ENCODE data around the gene FKRP. TPM values are rescaled to one million over a fixed set of nuclear protein-coding genes. Genes with fewer than 3 reads are reported as not detected.
"Not testable (repeated sequence)": the region's sequence is repeated elsewhere in the genome, so short reads cannot be mapped to it uniquely, and the experiment has no call there.

FKRP gene
- total RNA-seq, 1 donor from 2014 or later = 37.7 TPM

DNA sequence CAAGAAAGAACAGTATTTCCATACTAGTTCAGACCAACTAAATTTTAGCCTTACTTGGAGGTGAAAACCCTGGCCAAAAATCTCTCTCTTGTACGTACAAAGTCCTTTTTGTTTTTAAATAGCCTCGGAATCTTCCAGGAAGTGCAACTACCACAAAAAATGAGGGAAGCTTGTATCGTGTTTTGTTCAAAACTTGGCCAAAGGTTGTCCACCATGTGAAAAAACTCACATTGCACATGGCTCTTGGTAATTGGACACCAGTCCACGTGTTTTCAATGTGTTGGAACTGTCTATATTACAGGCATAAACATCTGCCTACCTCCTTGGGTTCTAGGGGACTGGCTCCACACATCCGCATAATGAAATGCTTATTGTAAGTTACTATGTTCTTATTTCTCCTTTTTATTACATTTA is 15.6 kb downstream of the FKRP start:
- H3K36me3 Mint-ChIP-seq (ENCODE audit: unreplicated experiment) = peaks cover 6% of the 10 kb centered on the region
- H3K9me3 Mint-ChIP-seq (ENCODE audit: unreplicated experiment) = no peaks in the 10 kb centered on the region
- H3K4me1 Mint-ChIP-seq (ENCODE audit: unreplicated experiment) = peaks cover 17% of the 10 kb centered on the region
- H3K27ac Mint-ChIP-seq (ENCODE audit: unreplicated experiment) = peak overlapping the region; percentile 27
- no peaks in the 10 kb centered on the region for H3K27me3 Mint-ChIP-seq (ENCODE audit: unreplicated experiment)
- DNase-seq (ENCODE audit: extremely low spot score, unreplicated experiment) = no peak
- no peak for TF ChIP-seq CTCF (IDR thresholded peaks at IDR 0.05)
- no peak overlapping the region for H3K4me3 Mint-ChIP-seq (ENCODE audit: unreplicated experiment)

- H3K36me3 Mint-ChIP-seq (ENCODE audit: unreplicated experiment) = peaks cover 4% of the 10 kb centered on the region
- H3K27ac Mint-ChIP-seq (ENCODE audit: unreplicated experiment) = no peak overlapping the region
- H3K27me3 Mint-ChIP-seq (ENCODE audit: unreplicated experiment) = no peaks in the 10 kb centered on the region
- no peak for TF ChIP-seq CTCF (IDR thresholded peaks at IDR 0.05)
- H3K4me3 Mint-ChIP-seq (ENCODE audit: unreplicated experiment) = no peak overlapping the region
- DNase-seq (ENCODE audit: extremely low spot score, unreplicated experiment) = no peak
- H3K9me3 Mint-ChIP-seq (ENCODE audit: unreplicated experiment) = no peaks in the 10 kb centered on the region
- peaks cover 17% of the 10 kb centered on the region for H3K4me1 Mint-ChIP-seq (ENCODE audit: unreplicated experiment)
These were observed 16.5 kb downstream of the FKRP start for GRCh38 chr19:46762245-46762890.

DNA sequence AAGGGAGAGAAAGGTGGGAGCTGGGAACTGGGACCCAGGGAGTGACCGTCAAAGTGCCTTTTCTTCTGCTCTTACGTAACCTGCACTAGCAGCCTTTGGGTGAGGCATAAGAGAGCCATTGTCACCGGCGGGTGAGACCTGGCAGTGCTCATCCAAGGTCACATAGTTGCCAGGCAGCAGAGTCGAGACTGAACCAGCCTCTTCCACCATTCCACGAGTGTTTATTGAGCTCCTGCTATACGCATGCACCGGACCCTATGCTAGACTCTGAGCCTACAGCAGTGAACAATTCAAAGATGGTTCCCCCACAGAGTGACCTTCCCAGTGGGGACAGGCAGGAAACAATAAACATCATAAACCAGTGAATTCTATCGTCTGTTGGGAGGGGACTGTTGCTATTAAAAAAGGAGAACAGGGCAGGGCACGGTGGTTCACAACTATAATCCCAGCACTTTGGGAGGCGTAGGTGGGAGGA is 19.0 kb downstream of the FKRP start:
- H3K4me3 Mint-ChIP-seq (ENCODE audit: unreplicated experiment) = no peak overlapping the region
- no peaks in the 10 kb centered on the region for H3K27me3 Mint-ChIP-seq (ENCODE audit: unreplicated experiment)
- DNase-seq (ENCODE audit: extremely low spot score, unreplicated experiment) = no peak
- no peak for TF ChIP-seq CTCF (IDR thresholded peaks at IDR 0.05)
- H3K9me3 Mint-ChIP-seq (ENCODE audit: unreplicated experiment) = no peaks in the 10 kb centered on the region
- peaks cover 20% of the 10 kb centered on the region for H3K4me1 Mint-ChIP-seq (ENCODE audit: unreplicated experiment)
- peaks cover 2% of the 10 kb centered on the region for H3K36me3 Mint-ChIP-seq (ENCODE audit: unreplicated experiment)
- H3K27ac Mint-ChIP-seq (ENCODE audit: unreplicated experiment) = no peak overlapping the region

DNA sequence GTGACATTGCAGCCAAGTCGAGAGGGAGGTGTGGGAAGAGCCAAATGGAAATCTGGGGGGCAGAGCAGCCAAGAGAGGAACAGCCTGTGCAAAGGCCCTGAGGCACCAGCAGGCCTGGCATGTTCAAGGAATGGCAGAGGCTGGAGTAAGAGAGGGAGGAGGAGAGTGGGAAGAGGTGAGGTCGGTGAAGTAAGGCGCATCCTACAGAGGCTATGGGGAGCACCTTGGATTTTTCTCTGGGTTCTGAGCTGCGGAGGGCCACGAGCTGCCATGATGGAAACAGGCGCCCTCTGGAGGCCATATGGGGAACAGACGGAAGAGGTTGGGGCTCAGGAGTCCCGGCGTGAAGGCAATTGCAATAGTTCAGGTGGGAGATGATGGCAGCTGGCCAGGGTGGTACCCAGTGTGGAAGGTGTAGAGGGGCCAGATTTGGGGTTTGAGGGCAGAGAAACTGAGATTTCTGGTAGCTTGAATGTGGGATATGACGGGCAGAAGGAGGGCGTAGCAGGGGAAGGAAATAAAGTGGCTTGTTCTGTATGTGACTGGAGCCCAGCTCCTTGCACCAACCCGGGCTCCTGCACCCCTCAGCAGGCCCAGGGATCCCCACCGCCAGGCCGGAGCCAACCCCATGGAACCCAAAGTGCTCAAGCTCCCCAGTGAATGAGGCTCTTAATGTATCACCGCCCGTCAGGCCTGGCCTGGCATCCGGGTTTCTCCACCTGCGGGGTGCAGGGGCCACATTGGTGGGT is 20.9 kb downstream of the FKRP start:
- Mint-ChIP-seq H3K9me3 (ENCODE audit: unreplicated experiment) (no peaks in the 10 kb centered on the region), H3K27me3 (ENCODE audit: unreplicated experiment) (no peaks in the 10 kb centered on the region), H3K4me3 (ENCODE audit: unreplicated experiment) (no peak overlapping the region), H3K4me1 (ENCODE audit: unreplicated experiment) (peaks cover 8% of the 10 kb centered on the region), H3K27ac (ENCODE audit: unreplicated experiment) (no peak overlapping the region), H3K36me3 (ENCODE audit: unreplicated experiment) (peaks cover 2% of the 10 kb centered on the region)
- TF ChIP-seq CTCF (IDR thresholded peaks at IDR 0.05) = peak; percentile 64
- no peak for DNase-seq (ENCODE audit: extremely low spot score, unreplicated experiment)

GRCh38 chr19:46768746-46769145 is 22.9 kb downstream of the FKRP start:
- H3K4me3 Mint-ChIP-seq (ENCODE audit: unreplicated experiment); H3K9me3 Mint-ChIP-seq (ENCODE audit: unreplicated experiment); H3K36me3 Mint-ChIP-seq (ENCODE audit: unreplicated experiment); DNase-seq (ENCODE audit: extremely low spot score, unreplicated experiment); H3K4me1 Mint-ChIP-seq (ENCODE audit: unreplicated experiment); H3K27me3 Mint-ChIP-seq (ENCODE audit: unreplicated experiment): not testable (repeated sequence)
- H3K27ac Mint-ChIP-seq (ENCODE audit: unreplicated experiment) = peak overlapping the region; percentile 65

Measured in osteocyte (in vitro differentiated cells).